CD4-positive, alpha-beta T cell (primary cell): ENCODE results near the gene ARHGAP42. TPM values are rescaled to one million over a fixed set of nuclear protein-coding genes. Genes with fewer than 3 reads are reported as not detected.

ENCODE experiments used
- ATAC-seq: fragments of 200-7000 bp; cut with Tn5 transposase; one replicate; pipeline ENCODE4 v1.10.0; 2022; ENCODE audit warnings: mild to moderate bottlenecking; ENCODE audit not compliant: poor library complexity
- CTCF ChIA-PET: fragments of 350-600 bp; sonication (Branson Sonifier 250); formaldehyde crosslinking; loops from one replicate; lab custom pipeline; 2021; ENCODE audit warnings: antibody characterized with exemption, inconsistent platforms; lab: Charles Lee
- POLR2A ChIA-PET: fragments of 350-600 bp; sonication (Branson Sonifier 250); formaldehyde crosslinking; loops from one replicate; lab custom pipeline; 2021; ENCODE audit warnings: antibody characterized with exemption, inconsistent platforms; lab: Charles Lee
- DNase-seq, 14 experiments: peaks; one replicate each; pipeline ENCODE4 v3.0.0-alpha.2; 2013 to 2020; ENCODE audit warnings: mixed read lengths in 2 of 14
- H3K27ac ChIP-seq, 2 donors: one replicate each; pipeline versions ENCODE4 v1.5.1 to v1.7.0; 2013; ENCODE audit warnings: low read length in 2 of 2, low read depth in 1 of 2, mild to moderate bottlenecking in 1 of 2
- H3K27me3 ChIP-seq, 2 experiments: 1 replicate in 1 of 2; 2 replicates in 1 of 2; pipeline versions ENCODE4 v1.6.1 to v1.7.0; 2013; ENCODE audit warnings: low read length in 2 of 2, control low read depth in 1 of 2, mild to moderate bottlenecking in 1 of 2, moderate library complexity in 1 of 2; ENCODE audit not compliant: insufficient read depth in 2 of 2, control insufficient read depth in 1 of 2
- H3K36me3 ChIP-seq: one replicate; pipeline ENCODE4 v1.6.1; 2013; ENCODE audit warnings: low read length, control low read depth; ENCODE audit not compliant: insufficient read depth
- H3K4me1 ChIP-seq: one replicate; pipeline ENCODE4 v1.6.1; 2013; ENCODE audit warnings: low read length, control low read depth; ENCODE audit not compliant: insufficient read depth
- H3K4me3 ChIP-seq: one replicate; pipeline ENCODE4 v1.5.1; 2013; ENCODE audit warnings: mild to moderate bottlenecking, low read length, moderate library complexity
- H3K9me3 ChIP-seq, 2 experiments: 1 replicate in 1 of 2; 2 replicates in 1 of 2; pipeline versions ENCODE4 v1.6.1 to v1.7.0; 2013; ENCODE audit warnings: low read length in 2 of 2, mild to moderate bottlenecking in 2 of 2, control low read depth in 1 of 2, moderate library complexity in 1 of 2; ENCODE audit not compliant: control insufficient read depth in 1 of 2, insufficient read depth in 1 of 2
- H3K27ac Mint-ChIP-seq: one replicate; pipeline ENCODE4 v1.8.0; 2020; ENCODE audit warnings: mixed read lengths
- H3K27me3 Mint-ChIP-seq: one replicate; pipeline ENCODE4 v1.8.0; 2021; ENCODE audit warnings: mixed read lengths
- H3K36me3 Mint-ChIP-seq: one replicate; pipeline ENCODE4 v1.8.0; 2021; ENCODE audit warnings: low read depth, mixed read lengths
- H3K4me1 Mint-ChIP-seq: one replicate; pipeline ENCODE4 v1.8.0; 2021; ENCODE audit warnings: low read depth, mixed read lengths
- H3K4me3 Mint-ChIP-seq: one replicate; pipeline ENCODE4 v1.8.0; 2020; ENCODE audit warnings: mild to moderate bottlenecking, mixed read lengths
- H3K9me3 Mint-ChIP-seq: one replicate; pipeline ENCODE4 v1.8.0; 2020; ENCODE audit warnings: mixed read lengths
- CTCF ChIP-seq: fragments of 200-600 bp; IDR thresholded peaks from one replicate; pipeline ENCODE4 v1.8.0; 2022; ENCODE audit warnings: antibody characterized with exemption, mild to moderate bottlenecking
- intact Hi-C, 2 experiments: fragments of 100-400 bp; cut with DNase I in 1 of 2; cut with micrococcal nuclease in 1 of 2; formaldehyde crosslinking; loops; one replicate each; pipeline versions ENCODE4 v1.15.1 to v1.9.0; 2023 to 2025; cut with DNase I, micrococcal nuclease
- total RNA-seq, 174 experiments: library from RNA in 2 of 174; stranded (reverse) in 2 of 174; gene quantifications; one replicate each; pipeline ENCODE4 v1.2.3 and lab custom pipeline; 2021 to 2026

Gene ARHGAP42
- total RNA-seq, 2 experiments from 2014 or later, result not detected

DNA sequence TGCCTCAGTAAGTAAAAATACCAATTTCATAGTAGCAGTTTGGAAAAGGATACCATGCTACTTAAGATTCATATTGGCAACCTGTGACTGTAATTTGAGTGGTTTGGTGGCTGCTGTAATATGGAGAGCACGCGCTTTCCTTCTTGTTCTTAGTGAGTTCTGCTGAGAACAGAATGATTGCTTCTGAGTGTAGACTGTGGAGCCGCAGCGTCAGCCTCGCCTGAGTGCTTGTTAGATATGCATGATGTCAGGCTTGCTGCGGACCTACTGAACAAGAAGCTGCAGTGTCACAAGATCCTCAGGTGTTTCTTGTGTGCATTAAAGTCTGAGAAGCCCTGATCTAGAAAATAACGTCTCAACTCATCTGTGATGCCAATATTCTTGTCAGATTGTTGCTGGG lies 143.2 kb downstream of the ARHGAP42 start:
- Histone ChIP-seq H3K4me3 (no peak overlapping the region), H3K27ac (no peak overlapping the region), H3K27me3 (no peaks in the 10 kb centered on the region), H3K4me1 (no peaks in the 10 kb centered on the region), H3K9me3 (peaks cover 0 to 5% of the 10 kb centered on the region in 2 experiments), H3K36me3 (no peaks in the 10 kb centered on the region)
- Mint-ChIP-seq H3K9me3 (peaks cover 2% of the 10 kb centered on the region), H3K36me3 (no peaks in the 10 kb centered on the region), H3K4me3 (no peak overlapping the region), H3K27ac (no peak overlapping the region), H3K4me1 (no peaks in the 10 kb centered on the region), H3K27me3 (no peaks in the 10 kb centered on the region)
- no peak for DNase-seq
- POLR2A ChIA-PET, result no interaction called here
- intact Hi-C loops, result no loop called here
- ATAC-seq, result no peak
- CTCF ChIA-PET, result no interaction called here
- TF ChIP-seq CTCF, result no peak

- TF ChIP-seq CTCF, result no peak
- H3K4me3 Mint-ChIP-seq, result no peak overlapping the region
These were observed 144.1 kb downstream of the ARHGAP42 start for GRCh38 chr11:100830978-100831732.

DNA sequence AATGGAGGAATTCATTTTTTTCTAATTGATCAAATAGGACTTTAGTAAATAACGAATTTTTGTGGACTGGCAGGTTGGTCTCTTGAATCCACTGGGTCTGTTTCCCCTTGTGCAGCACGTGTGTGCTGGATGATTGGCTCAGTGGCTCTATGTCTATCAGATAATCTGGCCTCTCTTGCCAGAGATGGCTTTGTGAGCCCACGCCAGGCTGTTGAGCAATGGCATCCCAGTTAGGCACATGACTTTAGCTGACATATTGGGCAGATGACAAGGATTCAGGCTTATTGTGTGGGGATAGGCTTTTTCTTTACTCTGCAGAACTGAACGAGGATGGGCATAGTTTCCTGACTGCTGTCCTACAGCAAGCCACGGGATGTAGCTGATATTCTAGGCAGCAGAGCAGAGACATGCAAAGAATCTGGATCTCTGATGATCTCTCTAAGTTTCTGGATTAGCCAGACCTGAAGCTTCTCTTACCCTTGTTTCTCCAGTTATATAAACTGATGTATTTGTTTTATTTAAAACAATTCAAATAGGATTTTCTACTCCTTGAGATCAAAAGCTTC lies 144.9 kb downstream of the ARHGAP42 start:
- TF ChIP-seq CTCF, result no peak
- ATAC-seq (no peak), DNase-seq (no peak)
- Mint-ChIP-seq H3K9me3 (no peaks in the 10 kb centered on the region), H3K27me3 (no peaks in the 10 kb centered on the region), H3K27ac (no peak overlapping the region), H3K36me3 (no peaks in the 10 kb centered on the region), H3K4me3 (no peak overlapping the region), H3K4me1 (no peaks in the 10 kb centered on the region)
- ChIA-PET CTCF (interaction anchor here (0.6 kb wide), 1 partner anchor 47 kb away, joined by 3 read pairs; no protein-coding TSS in a partner anchor), POLR2A (no interaction called here)
- intact Hi-C loops, result no loop called here
- no peak overlapping the region for H3K4me3 ChIP-seq
- no peaks in the 10 kb centered on the region for H3K27me3 ChIP-seq
- H3K9me3 ChIP-seq, result peaks cover 0 to 5% of the 10 kb centered on the region in 2 experiments
- no peaks in the 10 kb centered on the region for H3K4me1 ChIP-seq
- no peaks in the 10 kb centered on the region for H3K36me3 ChIP-seq
- H3K27ac ChIP-seq, result no peak overlapping the region

More at GRCh38 chr11:100830978-100831732, 144.1 kb downstream of the ARHGAP42 start:
- Mint-ChIP-seq H3K4me1 (no peaks in the 10 kb centered on the region), H3K27ac (no peak overlapping the region), H3K36me3 (no peaks in the 10 kb centered on the region), H3K9me3 (peaks cover 2% of the 10 kb centered on the region), H3K27me3 (no peaks in the 10 kb centered on the region)
- ChIA-PET POLR2A (no interaction called here), CTCF (no interaction called here)
- no peaks in the 10 kb centered on the region for H3K4me1 ChIP-seq
- no peaks in the 10 kb centered on the region for H3K36me3 ChIP-seq
- no peaks in the 10 kb centered on the region for H3K27me3 ChIP-seq
- no peak for DNase-seq
- H3K9me3 ChIP-seq, result peaks cover 0 to 5% of the 10 kb centered on the region in 2 experiments
- ATAC-seq, result no peak
- H3K27ac ChIP-seq, result no peak overlapping the region
- no peak overlapping the region for H3K4me3 ChIP-seq
- intact Hi-C loops, result no loop called here
